ENCODE data around the gene TOMT. TPM values are rescaled to one million over a fixed set of nuclear protein-coding genes. Genes with fewer than 3 reads are reported as not detected.

TOMT gene
- total and polyA plus RNA-seq, 2 of the 4 experiments (the other 2 are of a cell fraction), result not detected

DNA sequence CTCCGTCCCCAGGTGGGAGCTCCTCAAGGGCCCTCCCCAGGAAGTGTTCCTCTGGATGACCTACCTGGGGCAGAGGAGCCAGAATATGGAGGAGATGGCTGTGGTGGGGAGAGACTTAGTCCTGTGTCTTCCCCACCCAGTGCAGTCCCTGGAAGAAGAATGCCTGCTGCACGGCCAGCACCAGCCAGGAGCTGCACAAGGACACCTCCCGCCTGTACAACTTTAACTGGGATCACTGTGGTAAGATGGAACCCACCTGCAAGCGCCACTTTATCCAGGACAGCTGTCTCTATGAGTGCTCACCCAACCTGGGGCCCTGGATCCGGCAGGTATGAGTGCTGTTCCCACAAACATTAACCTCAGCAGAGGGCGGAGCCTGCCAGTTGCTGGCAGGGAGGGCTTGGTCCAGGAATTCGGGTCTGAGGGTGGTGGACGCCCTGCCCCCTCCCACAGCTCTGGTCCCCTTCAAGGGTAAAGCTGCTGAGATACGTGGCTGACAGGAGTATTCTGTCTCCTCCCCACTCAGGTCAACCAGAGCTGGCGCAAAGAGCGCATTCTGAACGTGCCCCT, 33.2 kb downstream of the TOMT start:
- no peak overlapping the region for H2AFZ ChIP-seq (replicated peaks; ENCODE audit: low read length, poor library complexity)
- ChIA-PET POLR2A (ENCODE audit: unreplicated experiment) (no interaction called here), CTCF (no interaction called here)
- in situ Hi-C loops (cut with MboI; ENCODE audit: low sequenced_read_pairs), result no loop called here
- H3K9me1 ChIP-seq (ENCODE audit: insufficient read depth, low read length), result peaks cover 10% of the 10 kb centered on the region
- peak overlapping the region; percentile 30; the same call in 1 of the 2 replicates for H2BK120ac ChIP-seq (ENCODE audit: low read depth, low read length)
- H4K8ac ChIP-seq (ENCODE audit: low read depth in 2 of 2, low read length in 2 of 2), result no peak overlapping the region
- peaks cover 17% of the 10 kb centered on the region for H3K4me1 ChIP-seq (ENCODE audit: control insufficient read depth, insufficient read depth, low read length)
- TF ChIP-seq, protein P1, sequence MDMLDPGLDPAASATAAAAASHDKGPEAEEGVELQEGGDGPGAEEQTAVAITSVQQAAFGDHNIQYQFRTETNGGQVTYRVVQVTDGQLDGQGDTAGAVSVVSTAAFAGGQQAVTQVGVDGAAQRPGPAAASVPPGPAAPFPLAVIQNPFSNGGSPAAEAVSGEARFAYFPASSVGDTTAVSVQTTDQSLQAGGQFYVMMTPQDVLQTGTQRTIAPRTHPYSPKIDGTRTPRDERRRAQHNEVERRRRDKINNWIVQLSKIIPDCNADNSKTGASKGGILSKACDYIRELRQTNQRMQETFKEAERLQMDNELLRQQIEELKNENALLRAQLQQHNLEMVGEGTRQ (IDR thresholded peaks at IDR 0.05; ENCODE audit: low read depth, low read length), result no peak
- no peak for TF ChIP-seq CHD1 (IDR thresholded peaks at IDR 0.05; ENCODE audit: low read depth, low read length)
- no peak for TF ChIP-seq MAZ (IDR thresholded peaks at IDR 0.05; ENCODE audit: borderline replicate concordance, low read depth, low read length)
- TF ChIP-seq NFE2L2 (IDR thresholded peaks at IDR 0.05; ENCODE audit: low read depth, low read length), result no peak
- TF ChIP-seq CEBPB (IDR thresholded peaks at IDR 0.05; ENCODE audit: low read depth, low read length), result no peak
- TF ChIP-seq, protein P2, sequence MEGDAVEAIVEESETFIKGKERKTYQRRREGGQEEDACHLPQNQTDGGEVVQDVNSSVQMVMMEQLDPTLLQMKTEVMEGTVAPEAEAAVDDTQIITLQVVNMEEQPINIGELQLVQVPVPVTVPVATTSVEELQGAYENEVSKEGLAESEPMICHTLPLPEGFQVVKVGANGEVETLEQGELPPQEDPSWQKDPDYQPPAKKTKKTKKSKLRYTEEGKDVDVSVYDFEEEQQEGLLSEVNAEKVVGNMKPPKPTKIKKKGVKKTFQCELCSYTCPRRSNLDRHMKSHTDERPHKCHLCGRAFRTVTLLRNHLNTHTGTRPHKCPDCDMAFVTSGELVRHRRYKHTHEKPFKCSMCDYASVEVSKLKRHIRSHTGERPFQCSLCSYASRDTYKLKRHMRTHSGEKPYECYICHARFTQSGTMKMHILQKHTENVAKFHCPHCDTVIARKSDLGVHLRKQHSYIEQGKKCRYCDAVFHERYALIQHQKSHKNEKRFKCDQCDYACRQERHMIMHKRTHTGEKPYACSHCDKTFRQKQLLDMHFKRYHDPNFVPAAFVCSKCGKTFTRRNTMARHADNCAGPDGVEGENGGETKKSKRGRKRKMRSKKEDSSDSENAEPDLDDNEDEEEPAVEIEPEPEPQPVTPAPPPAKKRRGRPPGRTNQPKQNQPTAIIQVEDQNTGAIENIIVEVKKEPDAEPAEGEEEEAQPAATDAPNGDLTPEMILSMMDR (conservative IDR thresholded peaks at IDR 0.05; ENCODE audit: low read depth, low read length), result no peak
- no peak for TF ChIP-seq MAFK (IDR thresholded peaks at IDR 0.05; ENCODE audit: low read depth, low read length)
- no peak for TF ChIP-seq FOS (IDR thresholded peaks at IDR 0.05; ENCODE audit: low read depth, low read length)
- no peak for TF ChIP-seq RAD21 (IDR thresholded peaks at IDR 0.05; ENCODE audit: low read length)
- no peak for TF ChIP-seq BHLHE40 (IDR thresholded peaks at IDR 0.05; ENCODE audit: low read depth, low read length)
- TF ChIP-seq RFX5 (IDR thresholded peaks at IDR 0.05; ENCODE audit: low read depth, low read length), result no peak
- no peak for TF ChIP-seq RCOR1 (IDR thresholded peaks at IDR 0.05; ENCODE audit: insufficient replicate concordance, low read length)
- no peak for TF ChIP-seq SMC3 (IDR thresholded peaks at IDR 0.05; ENCODE audit: low read depth, low read length)
- no peak for TF ChIP-seq MXI1 (IDR thresholded peaks at IDR 0.05; ENCODE audit: borderline replicate concordance, low read depth, low read length)
- no peak for TF ChIP-seq POLR2A (IDR thresholded peaks at IDR 0.05; ENCODE audit: low read depth, low read length)
- TF ChIP-seq, protein P3, sequence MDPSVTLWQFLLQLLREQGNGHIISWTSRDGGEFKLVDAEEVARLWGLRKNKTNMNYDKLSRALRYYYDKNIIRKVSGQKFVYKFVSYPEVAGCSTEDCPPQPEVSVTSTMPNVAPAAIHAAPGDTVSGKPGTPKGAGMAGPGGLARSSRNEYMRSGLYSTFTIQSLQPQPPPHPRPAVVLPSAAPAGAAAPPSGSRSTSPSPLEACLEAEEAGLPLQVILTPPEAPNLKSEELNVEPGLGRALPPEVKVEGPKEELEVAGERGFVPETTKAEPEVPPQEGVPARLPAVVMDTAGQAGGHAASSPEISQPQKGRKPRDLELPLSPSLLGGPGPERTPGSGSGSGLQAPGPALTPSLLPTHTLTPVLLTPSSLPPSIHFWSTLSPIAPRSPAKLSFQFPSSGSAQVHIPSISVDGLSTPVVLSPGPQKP (IDR thresholded peaks at IDR 0.05; ENCODE audit: borderline replicate concordance, low read depth, low read length), result no peak
- no peak overlapping the region for H3K27ac ChIP-seq (ENCODE audit: insufficient read depth, low read length)
- no peak overlapping the region for H2BK15ac ChIP-seq (ENCODE audit: low read depth, low read length)
- no peak overlapping the region for H3K4me3 ChIP-seq (ENCODE audit: insufficient read depth, low read depth, low read length)
- H2AK5ac ChIP-seq (ENCODE audit: low read depth, low read length), result peak overlapping the region; percentile 40; the same call in 1 of the 2 replicates
- ATAC-seq (ENCODE audit: low read depth), result no peak
- no peak overlapping the region for H2AK9ac ChIP-seq (replicated peaks; ENCODE audit: low read depth, low read length, poor library complexity)
- H4K20me1 ChIP-seq (ENCODE audit: insufficient read depth, low read length), result no peaks in the 10 kb centered on the region
- intact Hi-C loops (cut with micrococcal nuclease), result no loop called here
- no peaks in the 10 kb centered on the region for H3K79me1 ChIP-seq (ENCODE audit: low read depth in 1 of 2, low read length in 2 of 2)
- H3K14ac ChIP-seq (replicated peaks; ENCODE audit: low read depth, low read length), result no peak overlapping the region
- dilution Hi-C loops (cut with HindIII; ENCODE audit: low sequenced_read_pairs, unreplicated experiment), result no loop called here
- no peak overlapping the region for H3K9ac ChIP-seq (ENCODE audit: low read depth, low read length)
- H2BK5ac ChIP-seq (ENCODE audit: low read depth, low read length, poor library complexity, severe bottlenecking), result peak overlapping the region; percentile 24
- H3K9me3 ChIP-seq (ENCODE audit: control insufficient read depth, insufficient read depth, low read length), result no peaks in the 10 kb centered on the region
- peak overlapping the region; percentile 18; the same call in 1 of the 2 replicates for H3K4ac ChIP-seq (ENCODE audit: low read depth, low read length)
- no CpG with 5 or more reads among the region's 12 CpGs for WGBS, 2 experiments (ENCODE audit: extremely low coverage in 2 of 2, insufficient read length in 1 of 2)
- no peaks in the 10 kb centered on the region for H3K36me3 ChIP-seq (ENCODE audit: control insufficient read depth, insufficient read depth, low read length)
- H3K56ac ChIP-seq (ENCODE audit: extremely low read depth, insufficient read depth, low read length), result no peak overlapping the region
- BruUV-seq (replicated peaks), result no TSS peak
- no peak overlapping the region; the same call in 1 of the 2 replicates for H4K91ac ChIP-seq (ENCODE audit: insufficient read depth, low read depth, low read length)
- no peak overlapping the region for H3K4me2 ChIP-seq (ENCODE audit: low read depth, low read length)
- H3K27me3 ChIP-seq (ENCODE audit: control insufficient read depth, insufficient read depth, low read length), result no peaks in the 10 kb centered on the region
- H3K18ac ChIP-seq (ENCODE audit: low read depth, low read length), result no peak overlapping the region
- H4K5ac ChIP-seq (ENCODE audit: low read depth, low read length), result no peak overlapping the region
- DNase-seq, result no peak
- no peak overlapping the region for H3K23ac ChIP-seq (ENCODE audit: low read depth, low read length)
- H2BK20ac ChIP-seq (ENCODE audit: low read depth, low read length), result 0 out of 2 replicates have a peak overlapping the region, but pooled peaks have one; percentile 15

Measured in IMR-90 (cell line).